GM21423 (cell line): Measurements from ENCODE around the gene TDRD15.
"Not testable (repeated sequence)": the region's sequence is repeated elsewhere in the genome, so short reads cannot be mapped to it uniquely, and the experiment has no call there.

Source experiments
- ATAC-seq: cut with Tn5 transposase; IDR thresholded peaks from one replicate; pipeline ENCODE4 v1.9.1; 2021; ENCODE audit warnings: mild to moderate bottlenecking, moderate library complexity; ENCODE audit not compliant: unreplicated experiment

Gene TDRD15

DNA sequence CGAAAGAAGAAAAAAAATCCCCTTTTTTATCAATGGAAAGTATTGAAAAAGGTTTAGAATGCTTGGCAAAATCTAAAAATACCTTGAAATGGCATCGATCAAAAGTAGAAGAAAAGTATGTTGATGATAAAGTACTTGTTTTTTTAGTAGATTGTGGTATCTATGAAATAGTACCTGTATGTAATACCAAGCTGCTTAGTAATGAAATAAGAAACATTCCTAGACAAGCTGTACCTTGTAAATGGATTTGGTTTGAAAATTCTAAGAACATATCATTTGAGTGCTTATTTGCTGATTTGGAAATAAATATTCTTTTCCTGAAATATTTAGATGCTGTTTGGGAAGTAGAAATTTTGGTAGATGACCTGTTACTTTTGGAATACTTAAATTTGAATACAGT is 18.4 kb downstream of the TDRD15 start:
- ATAC-seq = no peak

DNA sequence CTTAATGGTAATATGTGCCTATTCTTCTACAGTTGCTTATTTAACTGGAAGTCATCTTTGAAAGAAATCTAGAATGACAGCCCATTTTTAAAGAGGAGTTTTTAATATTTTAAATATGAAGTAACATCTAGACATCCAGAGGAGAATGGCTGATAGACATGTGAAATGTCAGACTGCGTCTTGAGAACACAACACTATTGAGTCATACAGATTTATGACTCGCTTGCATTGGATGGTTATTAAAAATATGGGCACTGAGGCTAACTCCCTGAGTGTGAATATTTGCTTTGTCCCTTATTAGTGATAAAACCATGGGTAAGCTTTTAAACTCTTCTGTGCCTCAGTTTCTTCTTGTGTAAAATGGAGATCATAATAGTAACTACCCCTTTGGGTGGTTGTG is 22.9 kb downstream of the TDRD15 start:
- ATAC-seq = no peak

DNA sequence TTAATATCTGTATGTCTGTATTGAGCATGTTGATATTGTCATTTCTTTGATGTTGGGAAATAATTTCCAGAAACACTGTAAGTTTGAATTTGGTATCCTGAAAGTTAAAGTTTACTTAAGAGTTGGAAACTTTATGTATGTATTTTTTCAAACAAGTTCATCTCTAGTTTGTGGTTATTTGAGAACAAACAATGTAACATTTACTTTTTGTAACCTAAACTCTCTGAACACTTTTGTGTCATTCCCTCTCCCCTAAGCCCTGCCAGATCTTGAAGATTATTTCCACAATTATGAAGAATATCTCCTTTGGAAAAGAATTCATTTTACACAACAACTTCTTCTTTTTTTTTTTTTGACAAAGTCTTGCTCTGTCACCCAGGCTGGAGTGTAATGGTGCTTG is 24.9 kb downstream of the TDRD15 start:
- ATAC-seq = no peak

DNA sequence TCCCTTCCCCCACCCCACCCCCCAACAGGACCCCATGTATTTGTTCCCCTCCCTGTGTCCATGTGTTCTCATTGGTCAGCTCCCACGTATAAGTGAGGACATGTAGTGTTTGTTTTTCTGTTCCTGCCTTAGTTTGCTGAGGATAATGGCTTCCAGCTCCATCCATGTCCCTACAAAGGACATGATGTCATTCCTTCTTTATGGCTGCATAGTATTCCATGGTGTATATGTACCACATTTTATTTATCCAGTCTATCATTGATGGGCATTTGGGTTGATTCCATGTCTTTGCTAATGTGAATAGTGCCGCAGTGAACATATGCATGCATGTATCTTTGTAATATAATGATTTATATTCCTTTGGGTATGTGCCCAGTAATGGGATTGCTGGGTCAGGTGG is 27.5 kb downstream of the TDRD15 start:
- not testable (repeated sequence) for ATAC-seq

DNA sequence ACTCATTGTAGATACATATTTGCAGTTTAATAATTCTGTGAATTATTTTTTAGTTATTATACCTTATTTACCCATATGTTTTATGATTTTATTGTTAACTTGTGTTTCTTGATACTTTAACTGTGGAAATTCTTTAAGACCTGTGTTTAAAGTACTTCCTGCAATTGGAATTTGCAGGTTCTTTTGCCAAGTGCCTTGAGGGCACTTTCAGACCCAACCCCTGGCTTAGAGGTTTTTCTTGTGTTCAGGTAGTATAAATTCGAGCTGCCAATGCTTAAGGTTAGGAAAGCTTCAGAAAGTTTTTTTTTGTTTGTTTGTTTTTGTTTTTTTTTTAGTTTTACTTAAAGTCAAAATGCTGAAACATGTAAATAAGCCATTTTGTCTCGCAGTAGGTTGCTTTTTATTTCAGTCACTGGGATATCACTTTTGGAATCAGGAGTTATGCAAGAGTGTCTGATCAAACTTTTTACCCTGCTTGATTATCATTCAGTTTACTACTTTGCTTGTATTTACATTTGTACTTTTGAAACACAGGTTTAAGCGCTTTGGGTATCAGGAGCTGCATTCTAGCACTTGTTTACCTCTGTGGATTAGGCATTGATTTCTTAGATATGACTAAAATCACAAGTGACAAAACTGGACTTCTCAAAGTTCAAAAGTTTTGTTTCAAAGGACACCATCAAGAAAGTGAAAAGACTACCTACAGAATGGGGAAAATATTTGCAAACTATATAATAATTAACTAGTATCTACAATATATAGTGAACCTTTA is 31.8 kb downstream of the TDRD15 start:
- no peak for ATAC-seq

DNA sequence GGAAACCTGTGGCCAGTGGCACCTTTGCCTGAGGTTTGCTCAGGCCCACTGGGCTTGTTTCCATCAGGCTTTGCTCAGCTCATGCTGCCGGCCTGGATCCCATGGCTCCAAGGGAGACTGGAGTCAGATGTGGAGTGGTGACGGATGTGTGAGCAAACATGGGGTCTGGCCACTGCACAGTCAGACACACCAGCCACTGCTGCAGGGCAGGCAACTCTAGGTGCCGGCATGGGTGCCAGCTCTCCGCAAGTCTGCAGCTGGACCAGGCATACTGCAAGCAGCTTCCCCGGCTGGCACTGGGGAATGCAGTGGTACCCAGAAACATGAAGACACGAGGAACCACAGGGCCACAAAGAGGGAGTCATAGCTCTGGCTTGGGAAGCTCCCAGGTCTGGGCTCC is 37.4 kb downstream of the TDRD15 start:
- no peak for ATAC-seq

DNA sequence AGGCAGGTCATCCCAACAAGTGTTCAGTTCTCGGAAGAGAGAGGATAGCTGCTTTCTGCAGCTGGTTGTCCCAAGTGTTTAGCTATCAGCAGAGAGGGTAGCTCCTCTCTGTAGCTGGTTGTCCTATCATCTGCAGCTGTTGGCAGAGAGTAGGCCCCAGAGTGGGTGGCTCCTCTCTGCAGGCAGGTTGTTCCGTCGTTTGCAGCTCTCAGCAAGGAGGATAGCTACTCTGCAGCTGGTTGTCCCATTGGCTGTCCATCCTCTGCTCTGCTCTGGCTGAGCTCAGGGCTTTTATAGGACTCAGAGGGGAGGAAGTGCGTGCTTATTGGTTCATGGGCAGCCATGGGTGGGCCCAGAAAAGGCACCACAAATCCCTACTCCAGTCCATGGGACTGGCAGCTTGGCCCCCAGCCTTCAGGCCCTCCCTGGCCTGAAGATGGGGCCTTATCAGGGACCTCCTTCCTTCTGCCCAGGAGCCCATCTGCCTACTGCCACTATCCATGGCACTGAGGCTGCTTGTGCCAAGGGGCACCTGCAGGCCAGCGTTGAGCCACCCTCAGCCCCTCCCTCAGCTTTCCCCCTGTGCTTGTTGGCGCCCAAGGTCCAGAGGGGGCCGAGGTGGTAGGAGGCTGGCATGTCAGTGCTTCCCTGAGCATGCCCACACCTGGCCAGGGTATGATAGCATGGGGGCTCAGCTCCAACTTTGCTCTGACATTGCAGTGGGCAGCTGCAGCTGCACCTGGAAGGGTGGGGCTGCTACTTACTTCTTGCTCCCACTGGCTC is 38.3 kb downstream of the TDRD15 start:
- no peak for ATAC-seq

DNA sequence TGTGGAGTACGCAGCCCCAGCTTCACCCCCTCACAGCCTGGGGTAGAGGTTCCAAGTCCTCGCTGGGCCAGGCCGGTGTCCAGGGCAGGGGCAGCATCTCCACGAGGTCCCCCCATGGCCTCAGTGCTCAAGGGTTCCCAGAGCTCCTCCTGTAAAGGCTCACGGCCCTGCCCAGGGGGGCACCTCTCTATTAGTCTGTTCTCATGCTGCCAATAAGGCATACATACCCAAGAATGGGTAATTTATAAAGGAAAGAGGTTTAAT is 38.8 kb downstream of the TDRD15 start:
- no peak for ATAC-seq

DNA sequence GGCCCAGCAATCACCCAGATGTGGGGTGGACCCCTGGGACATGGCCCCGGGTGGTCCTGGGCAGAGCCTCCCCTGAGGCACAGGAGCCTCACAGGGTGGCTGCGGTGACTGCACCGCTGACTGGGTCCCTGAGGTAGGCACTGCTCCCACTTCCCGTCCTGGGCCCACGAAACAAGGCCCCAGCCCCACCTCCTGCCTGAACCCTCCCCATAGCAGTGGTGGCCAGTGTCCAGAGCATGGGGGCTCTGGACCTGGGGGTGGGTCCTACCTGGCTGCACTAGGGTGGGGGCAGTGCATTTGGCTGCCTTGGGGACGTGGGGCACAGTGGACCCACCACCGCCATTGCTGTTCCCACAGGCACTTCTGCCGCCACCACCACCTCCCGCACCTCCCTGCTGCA is 39.4 kb downstream of the TDRD15 start:
- no peak for ATAC-seq

DNA sequence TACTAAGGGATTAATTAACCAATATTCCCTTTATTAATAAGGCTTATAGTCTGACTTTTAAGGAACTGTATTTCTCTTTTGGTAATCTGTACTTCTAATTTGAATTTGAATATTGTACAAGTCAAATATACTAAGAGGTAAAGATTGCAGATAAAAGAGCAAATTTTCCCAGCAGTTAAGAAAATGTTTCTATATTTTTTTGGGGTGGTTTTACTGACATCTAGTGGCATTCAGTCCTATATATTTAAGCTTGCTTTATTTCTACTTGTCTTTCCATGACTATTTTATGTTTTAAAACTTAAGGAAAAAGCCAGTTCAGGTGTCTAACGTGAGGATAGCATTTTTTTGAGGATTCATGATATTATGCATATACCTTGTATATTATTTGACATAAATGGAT is 41.6 kb downstream of the TDRD15 start:
- no peak for ATAC-seq

DNA sequence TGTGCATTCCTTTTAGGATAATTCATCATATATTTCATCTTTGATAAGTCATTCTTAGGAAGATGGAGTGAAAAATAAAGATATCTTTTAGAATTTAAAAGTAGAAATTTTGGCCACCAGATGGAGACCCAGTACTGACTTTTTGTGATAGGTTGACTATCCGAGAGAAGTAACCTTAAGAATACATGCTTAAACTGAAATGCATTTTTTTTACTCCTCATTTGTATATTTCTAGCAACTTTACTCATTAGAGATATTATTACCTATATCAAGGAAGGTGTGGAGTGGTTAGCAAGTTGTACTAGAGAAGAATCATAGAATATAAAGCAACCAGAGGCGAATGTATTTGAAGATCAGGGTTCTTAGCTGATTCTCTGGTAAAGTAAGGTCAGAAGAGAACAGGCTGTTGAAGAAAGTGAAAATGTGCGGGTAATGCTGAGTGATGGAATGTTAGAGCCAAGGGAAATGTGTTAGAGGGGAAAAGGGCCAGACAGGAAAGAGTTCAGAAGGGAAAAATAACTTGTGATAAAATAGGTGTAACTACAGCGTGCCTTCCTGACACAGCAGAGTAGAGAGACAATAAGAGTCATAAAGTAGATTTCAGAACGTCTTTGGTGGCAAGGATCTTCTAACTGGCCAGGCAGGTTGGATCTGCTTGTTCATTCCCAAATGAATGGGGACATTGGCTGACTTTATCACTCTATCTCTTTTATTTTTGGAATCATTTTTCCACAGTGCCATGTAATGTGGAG is 52.3 kb downstream of the TDRD15 start:
- no peak for ATAC-seq

DNA sequence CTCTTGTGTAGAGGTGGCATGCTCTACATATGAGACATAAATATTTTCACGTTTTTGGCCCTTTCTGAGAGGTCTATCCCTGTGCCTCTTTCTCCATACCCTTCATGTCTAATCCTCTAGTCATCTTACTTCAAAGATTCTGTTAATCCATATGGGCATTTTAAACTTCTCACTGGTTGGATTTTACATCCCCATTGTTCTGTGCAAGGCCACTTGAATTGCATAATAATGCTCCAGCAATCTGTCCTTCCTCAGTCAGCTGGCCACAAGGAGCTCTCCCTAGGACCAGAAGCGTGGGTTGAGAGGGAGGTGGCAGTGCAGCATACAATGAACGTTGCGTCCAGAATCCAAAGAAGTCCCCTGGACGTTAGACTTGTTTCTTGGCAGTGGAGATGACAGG is 58.2 kb downstream of the TDRD15 start:
- no peak for ATAC-seq

DNA sequence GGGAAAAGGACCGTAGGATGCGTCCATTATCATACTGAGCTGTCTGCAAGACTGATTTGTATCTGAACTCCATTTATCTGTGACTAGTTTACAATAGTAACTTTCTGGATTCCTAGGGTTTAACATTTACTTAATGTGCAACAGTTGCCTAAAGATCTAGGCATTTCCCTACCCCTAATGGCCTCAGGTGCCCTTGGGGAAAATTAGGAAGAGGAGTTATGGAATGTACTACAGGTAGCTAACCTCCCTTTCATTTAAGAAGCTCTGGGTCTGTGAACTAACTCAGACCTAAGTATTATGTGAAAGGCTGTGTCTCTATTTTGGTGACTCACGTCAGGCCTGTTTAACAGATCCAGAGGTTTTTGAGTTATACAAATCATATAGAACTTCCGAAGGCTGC is 59.5 kb downstream of the TDRD15 start:
- no peak for ATAC-seq

DNA sequence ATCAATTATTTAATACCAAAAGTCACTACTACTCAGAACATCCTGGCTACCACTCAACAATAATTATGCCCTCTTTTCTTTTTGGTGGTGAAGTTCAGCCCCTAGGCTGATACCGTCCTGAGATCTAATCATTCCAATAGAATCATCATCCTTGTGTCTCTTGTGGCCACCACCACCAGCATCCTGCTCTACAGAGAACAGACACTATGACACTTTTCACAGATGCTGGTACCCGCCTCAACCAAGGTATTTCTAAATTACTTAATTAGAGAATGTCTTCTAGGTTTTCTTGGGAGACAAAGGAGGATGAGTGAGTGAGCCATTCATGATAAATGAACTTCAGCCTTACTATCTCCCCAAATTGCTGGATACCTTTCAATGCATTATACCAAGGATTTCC is 60.0 kb downstream of the TDRD15 start:
- ATAC-seq = no peak

DNA sequence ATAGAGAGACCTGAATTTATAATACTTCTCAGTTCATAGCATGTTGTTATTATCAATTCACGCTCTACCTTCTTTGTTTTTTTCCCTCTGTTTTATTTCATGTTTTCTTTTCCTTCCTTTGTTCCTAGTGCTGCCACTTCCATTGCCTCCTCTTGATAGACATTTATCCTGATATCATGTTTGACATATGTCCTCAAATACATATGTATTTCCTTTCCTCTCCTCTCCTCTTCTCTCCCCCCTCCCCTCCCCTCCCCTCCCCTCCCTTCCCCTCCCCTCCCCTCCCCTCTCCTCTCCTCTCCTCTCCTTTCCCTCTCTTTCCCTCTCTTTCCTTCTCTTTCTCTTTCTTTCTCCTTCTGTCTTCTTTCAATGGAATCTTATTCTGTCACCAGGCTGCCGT is 67.8 kb downstream of the TDRD15 start:
- ATAC-seq = no peak
